GM18498 (cell line): ENCODE data around the gene FAM13C.
"Not testable (repeated sequence)": the region's sequence is repeated elsewhere in the genome, so short reads cannot be mapped to it uniquely, and the experiment has no call there.

Experiments
- ATAC-seq: cut with Tn5 transposase; IDR thresholded peaks from one replicate; pipeline ENCODE4 v1.9.1; 2021; ENCODE audit warnings: mild to moderate bottlenecking, moderate library complexity; ENCODE audit not compliant: unreplicated experiment

Gene FAM13C

DNA sequence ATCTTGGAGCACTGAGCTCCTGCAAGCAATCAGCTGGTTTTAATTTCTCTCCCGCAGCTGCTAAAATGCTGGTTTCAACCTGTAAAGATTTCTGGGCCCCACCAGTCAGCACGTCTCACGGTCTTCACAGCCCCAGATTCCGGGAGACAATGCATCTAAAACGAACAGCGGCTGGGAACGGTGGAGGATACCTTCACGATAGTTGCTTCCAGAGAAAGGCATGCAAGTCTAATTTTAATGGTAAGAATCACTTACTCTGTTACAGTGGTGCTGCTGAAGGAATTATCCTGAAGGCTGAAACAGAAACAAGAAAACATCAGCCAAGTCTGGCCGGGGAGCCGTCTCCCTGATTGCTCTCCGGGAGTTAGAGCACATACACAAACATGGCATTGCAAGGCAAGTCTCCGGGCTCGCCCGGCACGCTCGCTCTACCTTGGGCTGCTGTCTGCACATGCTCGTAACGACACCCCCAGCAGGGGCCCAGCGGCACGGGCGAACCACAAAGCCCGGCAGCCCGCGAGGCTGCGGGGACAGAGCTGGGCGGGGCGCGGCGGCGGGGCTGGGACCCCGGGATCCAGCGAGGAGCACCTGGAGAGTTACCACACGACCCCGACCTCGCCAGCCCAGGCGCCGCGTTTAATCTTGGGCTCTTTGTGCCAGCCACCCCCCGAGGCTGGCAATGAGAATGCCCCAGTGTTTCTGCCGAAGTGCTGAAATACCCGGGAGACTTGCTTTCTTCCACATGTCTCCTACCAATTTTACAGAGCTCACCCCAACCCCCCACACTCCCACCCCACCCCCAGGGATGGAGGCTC, at the start of gene FAM13C:
FAM13C (minus strand) TSS at position 406 of the 815 bp plus-strand sequence; CDS start at position 317, 89 bp downstream.
- ATAC-seq = peak; percentile 67

DNA sequence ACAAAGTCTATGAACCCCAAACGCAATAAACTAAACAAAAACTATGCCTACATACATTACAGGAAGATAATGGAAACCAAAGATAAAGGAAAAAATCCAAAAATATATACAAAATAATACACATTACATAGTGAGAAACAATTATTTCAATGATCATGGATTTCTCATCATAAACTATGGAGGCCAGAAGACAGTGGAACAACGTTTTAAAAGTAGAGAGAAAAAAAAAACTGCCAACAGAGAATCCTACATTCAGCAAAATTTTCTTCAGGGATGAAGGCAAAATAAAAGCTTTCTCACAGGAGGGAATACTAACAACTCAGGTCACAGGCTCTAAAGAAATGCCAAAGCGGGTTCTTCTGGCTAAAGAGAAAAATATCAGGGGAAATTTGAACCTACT, 42.9 kb upstream of the FAM13C start:
- ATAC-seq = no peak

DNA sequence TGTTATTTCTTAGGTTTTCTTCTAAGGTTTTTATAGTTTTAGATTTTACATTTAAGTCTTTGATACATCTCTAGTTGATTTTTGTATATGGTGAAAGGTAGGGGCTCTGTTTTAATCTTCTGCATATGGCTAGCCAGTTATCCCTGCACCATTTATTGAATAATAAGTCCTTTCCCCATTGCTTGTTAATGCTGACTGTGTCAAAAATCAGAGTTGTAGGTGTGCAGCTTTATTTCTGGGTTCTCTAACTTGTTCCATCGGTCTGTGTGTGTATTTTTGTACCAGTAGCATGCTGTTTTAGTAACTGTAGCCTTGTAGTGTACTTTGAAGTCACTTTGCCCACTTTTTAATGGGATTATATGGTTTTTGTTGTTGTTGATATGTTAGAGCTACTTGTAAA, 37.9 kb upstream of the FAM13C start:
- no peak for ATAC-seq

DNA sequence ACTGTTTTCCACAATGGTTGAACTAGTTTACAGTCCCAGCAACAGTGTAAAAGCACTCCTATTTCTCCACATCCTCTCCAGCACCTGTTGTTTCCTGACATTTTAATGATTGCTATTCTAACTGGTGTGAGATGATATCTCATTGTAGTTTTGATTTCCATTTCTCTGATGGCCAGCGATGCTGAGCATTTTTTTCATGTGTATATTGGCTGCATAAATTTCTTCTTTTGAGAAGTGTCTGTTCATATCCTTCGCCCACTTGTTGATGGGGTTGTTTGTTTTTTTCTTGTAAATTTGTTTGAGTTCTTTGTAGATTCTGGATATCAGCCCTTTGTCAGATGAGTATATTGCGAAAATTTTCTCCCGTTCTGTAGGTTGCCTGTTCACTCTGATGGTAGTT, 37.0 kb upstream of the FAM13C start:
- not testable (repeated sequence) for ATAC-seq

DNA sequence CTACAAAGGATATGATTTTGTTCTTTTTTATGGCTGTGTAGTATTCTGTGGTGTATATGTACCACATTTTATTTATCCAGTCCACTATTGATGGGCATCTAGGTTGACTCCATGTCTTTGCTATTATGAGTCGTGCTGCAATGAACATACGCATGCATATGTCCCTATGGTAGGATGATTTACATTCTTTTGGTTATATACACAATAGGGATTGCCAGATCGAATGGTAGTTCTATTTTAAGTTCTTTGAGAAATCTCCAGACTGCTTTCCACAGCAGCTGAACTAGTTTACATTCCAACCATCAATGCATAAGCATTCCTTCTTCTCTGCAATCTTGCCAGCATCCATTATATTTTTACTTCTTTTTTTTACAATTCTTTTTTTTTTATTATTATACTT, 35.6 kb upstream of the FAM13C start:
- ATAC-seq = no peak

DNA sequence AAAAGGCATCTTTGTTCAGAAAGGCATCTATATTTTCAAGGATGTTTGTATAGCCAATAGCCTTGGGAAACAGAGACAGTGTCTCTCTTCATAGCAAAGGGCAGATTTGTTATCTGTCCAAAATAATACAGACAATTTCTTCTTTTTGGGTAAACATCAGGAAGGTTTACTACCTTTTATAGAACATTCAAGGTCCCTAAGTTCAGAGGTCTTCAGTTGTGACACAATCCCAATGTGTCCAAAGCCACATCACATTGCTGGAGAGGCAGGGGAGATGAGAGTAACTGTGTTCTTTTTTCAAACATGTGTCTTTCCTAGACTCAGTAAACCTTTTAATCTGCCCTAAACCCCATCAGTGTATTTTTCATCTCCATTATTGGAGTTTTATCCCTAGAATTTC, 33.6 kb upstream of the FAM13C start:
- ATAC-seq = no peak

DNA sequence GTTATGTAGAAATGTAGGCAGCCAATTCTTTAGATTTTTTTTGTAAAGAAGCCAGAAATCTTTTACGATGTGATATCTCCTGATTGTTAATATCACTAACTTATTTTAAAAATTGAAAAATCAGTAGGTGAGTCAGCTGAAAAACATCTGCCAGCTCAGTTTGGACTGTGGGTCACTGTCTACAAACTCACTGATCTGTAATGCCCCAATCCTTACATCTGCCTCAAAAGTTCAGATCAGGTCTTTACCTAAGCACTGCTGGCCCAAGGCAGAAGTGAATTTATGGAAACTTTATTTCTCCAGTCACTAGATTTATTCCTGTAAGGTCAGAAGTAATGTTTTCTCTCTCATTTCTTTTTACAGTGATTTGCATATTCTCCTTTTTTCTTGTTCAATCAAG, 31.0 kb upstream of the FAM13C start:
- ATAC-seq = no peak

DNA sequence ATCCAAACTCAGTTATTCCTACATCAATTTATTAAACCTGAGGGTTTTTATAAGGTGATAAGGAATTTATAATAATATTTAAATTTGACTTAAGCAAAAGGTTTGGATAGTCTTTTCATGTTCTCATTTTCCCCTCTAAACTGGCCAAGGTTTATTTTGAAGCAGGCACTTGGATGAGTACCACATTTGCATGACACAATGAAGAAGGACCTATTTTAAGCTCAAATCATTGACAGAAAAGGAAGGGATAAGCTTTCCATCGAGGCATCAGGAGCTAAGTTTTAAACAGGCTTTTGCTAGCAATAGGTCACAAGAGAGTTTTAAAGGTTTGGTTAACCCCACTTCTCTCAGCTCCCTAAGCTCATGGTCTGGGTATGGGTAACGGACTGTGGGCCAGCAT, 28.7 kb upstream of the FAM13C start:
- no peak for ATAC-seq

DNA sequence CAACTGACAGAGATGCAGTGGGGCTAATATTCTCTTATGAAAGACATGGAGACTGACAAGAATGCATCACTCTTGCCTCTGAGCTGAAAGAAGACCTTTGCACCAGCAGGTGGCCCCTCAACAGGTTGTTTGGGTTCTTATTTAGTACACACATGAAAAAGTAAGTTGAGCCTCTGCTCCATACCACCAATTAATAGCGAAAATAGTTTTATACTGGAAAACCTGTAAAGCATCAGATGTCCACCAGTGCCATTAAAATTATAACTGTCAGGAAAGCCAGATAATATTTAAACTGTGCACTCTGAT, 26.3 kb upstream of the FAM13C start:
- no peak for ATAC-seq

DNA sequence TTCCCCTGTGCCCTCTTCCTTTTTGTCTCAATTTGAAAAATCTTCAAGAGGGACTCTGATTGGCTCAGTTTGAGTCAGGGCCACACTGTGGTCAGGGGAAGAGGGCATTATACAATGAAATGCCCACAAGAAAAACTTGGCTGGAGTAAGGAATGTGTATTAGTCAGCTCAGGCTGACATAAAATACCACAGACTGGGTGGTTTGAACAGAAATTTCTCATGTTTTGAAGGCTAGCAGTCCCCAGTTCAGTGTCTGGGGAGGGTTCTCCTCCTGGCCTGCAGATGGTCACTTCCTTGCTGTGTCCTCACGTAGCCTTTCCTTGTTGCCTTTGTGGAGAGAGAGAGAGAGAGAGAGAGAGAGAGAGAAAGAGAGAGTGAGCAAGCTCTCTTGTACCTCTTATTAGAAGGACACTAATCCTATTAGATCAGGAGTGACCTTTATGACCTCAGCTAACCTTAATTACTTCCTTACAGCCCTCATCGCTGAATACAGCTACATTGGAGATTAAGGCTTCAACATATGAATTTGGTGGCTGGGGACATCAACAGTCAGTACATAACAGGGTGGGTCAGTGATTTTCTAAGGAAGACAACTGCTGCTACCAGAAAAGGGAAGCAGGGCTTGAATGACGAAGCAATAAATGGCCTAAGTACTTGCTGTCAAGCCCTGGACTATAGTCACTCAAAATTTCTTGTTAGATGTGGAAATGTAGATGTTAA, 25.8 kb upstream of the FAM13C start:
- ATAC-seq = no peak

DNA sequence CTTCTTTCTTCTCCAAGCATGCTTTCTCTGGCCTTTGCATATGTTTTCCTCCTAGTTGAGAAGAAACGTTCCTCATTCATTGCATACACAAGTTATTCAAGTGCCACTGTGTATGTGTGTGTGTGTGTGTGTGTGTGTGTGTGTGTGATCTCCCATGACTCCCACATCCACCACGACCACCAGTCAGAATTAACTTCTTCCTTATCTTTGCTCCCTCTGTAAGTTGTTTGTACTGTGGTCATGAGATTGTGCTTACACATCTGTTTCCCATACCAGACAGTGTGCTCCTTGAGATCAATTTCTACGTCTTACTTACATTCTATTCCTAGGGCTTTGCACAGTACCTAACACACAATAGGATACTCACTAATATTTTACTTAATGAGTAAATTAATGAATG, 22.4 kb upstream of the FAM13C start:
- no peak for ATAC-seq

DNA sequence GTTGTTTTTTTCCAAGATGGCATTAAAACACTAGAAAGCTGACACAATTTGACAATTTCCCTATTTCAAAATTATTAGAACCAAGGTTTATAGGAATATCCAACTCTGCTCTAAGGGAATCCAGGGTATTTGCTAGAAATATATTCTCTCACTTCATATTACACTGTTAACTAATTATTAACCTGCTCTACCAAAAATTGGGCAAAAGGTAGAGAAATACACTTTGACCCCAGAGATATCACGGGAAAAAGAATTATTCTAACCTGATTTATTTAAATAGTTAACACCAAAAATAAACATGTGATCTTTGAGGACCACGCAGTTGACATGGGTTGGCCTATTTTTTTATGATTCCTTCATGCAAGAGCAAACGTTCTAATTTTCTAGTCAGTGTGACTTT, 21.6 kb upstream of the FAM13C start:
- ATAC-seq = no peak

DNA sequence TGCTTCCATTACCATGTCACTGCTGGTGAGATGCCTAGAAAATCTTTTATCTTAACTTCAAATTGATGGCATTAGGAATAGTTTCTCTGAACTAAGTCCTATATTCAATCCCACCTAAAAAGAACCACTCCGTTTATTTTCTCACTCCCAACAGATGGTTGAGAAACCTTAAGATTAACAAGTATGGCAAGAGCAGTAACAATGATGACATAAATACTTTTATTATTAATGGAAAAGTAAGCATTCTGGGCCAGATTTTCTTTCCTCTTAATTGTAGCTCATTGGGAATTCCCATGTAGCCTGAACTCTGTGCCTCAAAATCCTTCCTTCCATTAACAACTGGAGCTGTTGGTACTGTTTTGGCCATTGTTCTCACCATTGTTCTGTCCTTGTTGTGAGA, 21.1 kb upstream of the FAM13C start:
- no peak for ATAC-seq

DNA sequence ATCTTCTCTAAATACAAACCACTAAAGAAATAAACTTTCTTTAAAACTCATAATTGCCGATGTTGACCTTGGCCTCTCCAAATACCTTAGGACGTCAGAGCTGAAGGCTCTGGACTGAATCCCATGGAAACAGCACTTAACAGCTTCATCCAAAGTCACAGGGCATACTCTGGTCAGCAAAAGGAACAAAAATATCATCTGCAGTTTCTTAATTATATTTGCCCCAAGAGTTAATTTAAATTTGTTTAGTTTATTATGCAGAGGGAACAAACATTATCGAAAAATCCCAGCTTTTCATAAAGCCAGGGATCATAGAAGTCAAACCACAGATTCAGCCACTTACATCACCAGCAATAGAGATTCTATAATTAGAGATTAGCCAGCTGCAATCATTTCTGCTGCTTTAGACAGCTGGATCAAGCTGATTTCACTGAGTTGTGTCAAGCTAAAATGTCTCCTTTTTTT, 20.5 kb upstream of the FAM13C start:
- no peak for ATAC-seq

DNA sequence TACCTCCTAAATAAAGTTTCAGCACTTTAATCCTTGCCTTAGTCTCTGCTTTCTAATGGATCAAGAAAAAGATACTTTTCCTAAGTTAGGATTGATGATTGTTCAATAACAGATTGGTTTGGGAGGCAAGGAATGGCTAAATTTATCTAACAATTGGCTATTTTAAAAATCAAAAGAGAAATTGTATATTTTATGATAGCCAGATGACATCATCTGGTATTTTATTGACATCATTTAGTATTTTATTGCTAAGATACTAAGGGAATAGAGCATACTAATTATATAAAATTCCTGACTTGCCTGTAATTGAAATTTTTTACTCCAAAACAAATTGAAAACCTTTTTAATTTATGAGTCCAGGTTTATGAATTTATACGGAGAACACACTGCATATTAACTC, 19.3 kb upstream of the FAM13C start:
- ATAC-seq = no peak

DNA sequence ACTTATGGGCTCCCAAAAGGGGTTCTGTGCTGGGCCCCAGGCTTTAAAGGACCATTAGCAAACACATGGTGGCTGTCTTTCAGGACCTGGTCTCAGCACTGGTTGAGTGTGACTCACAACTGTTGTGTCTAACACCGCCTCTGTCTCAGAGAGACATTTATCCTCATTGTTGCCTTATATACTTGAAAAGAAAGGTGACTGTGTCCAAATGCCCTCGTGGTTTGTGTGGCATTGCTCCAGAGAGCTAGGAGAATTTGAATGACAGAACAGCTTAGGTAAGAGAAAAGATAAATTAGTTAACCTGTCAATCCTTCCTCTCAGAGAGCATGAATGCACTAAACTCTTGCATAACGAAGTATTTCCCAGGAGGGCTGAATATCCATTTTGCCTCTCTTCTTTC, 14.5 kb upstream of the FAM13C start:
- ATAC-seq = no peak

DNA sequence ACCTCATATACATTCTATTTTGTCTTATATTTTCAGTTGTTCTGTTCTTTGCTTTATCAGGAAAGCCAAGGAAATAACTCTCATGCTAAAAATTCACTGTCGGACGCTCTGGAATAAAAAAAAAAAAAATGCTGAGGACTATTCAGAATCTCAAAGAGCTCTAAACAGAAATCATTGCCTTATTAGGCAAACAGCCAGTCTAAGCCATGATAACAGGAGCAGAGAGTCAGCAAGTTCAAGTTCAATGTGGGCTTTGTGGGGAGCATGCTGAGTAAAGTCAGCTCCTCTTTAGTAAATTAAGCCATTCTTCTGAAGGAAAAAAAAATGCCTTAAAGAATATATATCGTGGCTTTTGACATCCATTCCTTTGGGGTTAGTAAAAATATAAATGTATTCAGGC, 13.6 kb upstream of the FAM13C start:
- no peak for ATAC-seq

DNA sequence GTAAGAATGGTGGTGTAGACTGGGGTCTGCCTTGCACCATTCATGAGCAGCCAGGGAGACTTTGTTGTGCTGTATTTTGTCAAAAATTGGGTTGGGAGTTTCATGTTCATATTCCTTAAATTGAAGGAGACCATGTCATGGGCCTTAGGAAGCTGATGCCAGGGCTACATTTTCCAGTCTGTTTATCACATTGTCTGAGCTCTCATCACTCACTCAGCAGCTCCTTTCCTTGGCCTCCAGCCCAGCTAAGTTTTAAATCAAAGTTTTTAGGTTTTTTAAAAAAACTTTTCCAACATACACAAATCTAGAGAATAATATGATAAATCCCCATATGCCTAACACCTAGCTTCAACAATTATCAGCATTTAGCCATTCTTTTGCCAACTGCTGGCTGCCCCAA, 12.6 kb upstream of the FAM13C start:
- ATAC-seq = no peak

DNA sequence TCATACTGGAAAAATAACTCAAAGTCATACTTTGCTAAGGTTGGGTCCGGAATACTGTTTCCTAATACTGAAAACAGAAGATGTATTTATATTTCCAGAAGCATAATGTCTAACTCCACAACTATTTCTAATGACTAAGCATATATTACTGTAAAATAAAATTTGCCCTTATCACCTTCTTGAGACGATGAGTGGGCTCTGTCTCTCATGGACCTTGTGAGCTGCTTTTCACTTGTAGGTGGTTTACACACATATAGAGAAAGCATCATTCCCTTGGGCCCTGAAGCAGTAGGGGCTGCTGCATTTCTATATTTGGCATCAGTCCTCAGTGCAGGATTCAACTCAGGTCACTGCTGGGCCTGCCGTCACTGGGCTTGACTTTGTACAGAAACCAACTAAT, 10.7 kb upstream of the FAM13C start:
- no peak for ATAC-seq

DNA sequence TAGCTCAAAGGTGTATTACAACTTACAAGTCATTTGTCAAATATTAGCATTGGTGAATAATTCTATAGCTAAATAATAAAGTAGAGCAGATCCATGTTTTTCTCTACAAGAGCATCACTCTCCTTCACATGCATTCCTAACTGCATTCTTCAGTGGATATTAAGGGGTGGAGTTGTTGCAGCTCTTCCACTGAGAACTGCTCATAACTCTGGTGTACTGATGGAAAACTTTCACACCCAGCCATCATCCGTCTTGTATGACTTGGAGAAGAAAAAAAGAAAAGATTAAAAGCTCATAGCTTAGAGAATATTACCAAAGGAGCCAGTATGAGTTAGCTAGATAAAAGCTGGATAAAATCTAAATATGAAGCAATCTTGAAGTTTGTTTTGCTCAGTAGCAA, 10.2 kb upstream of the FAM13C start:
- no peak for ATAC-seq

DNA sequence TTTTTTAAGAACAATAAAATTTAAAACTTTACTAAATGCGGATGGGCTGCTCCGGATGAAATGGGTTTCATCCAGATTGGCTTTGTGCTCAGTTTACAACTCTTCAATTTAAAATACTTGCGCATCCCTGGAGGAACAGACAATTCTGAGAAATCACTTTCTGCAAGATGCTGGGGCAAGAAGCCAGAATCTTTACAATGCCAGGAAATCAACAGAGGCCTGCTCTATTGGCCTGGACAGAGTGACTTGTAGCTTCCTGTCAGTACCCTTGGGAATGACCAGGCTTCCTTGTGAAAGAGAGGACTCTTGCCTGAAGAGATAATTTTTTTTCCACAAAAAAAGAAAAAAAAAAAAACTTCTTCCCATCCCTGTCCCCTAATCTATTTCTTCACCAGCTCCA, 3.9 kb upstream of the FAM13C start:
- no peak for ATAC-seq

DNA sequence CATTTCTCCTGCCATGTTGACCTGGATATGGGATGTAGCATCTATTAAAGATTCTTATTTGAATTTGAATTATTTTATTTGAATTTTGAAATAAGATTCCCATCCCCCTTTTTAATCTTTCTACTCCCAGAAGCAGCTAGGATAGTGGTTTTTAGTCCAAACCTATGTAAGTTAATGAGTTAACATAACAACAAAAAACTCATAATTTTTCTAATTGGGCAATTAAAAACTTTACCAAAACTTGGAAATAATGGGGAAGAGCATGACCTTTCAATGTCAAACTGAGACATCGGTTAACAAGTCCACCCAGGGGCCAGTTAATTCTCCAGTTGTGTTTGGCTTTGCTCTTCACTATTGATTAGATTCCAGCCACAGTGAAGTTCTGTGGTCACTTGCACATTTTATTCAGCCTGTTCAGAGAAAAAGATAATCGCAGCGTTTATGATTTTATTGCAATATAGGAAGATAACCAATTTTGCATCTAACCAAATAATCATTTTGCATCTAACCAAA, 1.2 kb upstream of the FAM13C start:
- no peak for ATAC-seq
